ENCODE results near the gene ADGRD2.

GRCh38 chr9:124527781-124528180 lies 77.5 kb downstream of the ADGRD2 start:
- TF ChIP-seq TAF1 (conservative IDR thresholded peaks at IDR 0.05) (no peak), SP1 (IDR thresholded peaks at IDR 0.05) (no peak), GABPA (IDR thresholded peaks at IDR 0.05 in 1 of 2, conservative IDR thresholded peaks at IDR 0.05 in 1 of 2) (no peak), EGR1 (IDR thresholded peaks at IDR 0.05; ENCODE audit: low read depth in 2 of 2) (no peak), RAD21 (IDR thresholded peaks at IDR 0.05) (no peak), FOXA1 (IDR thresholded peaks at IDR 0.05) (no peak), YY1 (IDR thresholded peaks at IDR 0.05) (no peak), JUND (IDR thresholded peaks at IDR 0.05) (no peak), RXRA (IDR thresholded peaks at IDR 0.05) (no peak), REST (IDR thresholded peaks at IDR 0.05) (no peak)
- TF ChIP-seq, protein P1, sequence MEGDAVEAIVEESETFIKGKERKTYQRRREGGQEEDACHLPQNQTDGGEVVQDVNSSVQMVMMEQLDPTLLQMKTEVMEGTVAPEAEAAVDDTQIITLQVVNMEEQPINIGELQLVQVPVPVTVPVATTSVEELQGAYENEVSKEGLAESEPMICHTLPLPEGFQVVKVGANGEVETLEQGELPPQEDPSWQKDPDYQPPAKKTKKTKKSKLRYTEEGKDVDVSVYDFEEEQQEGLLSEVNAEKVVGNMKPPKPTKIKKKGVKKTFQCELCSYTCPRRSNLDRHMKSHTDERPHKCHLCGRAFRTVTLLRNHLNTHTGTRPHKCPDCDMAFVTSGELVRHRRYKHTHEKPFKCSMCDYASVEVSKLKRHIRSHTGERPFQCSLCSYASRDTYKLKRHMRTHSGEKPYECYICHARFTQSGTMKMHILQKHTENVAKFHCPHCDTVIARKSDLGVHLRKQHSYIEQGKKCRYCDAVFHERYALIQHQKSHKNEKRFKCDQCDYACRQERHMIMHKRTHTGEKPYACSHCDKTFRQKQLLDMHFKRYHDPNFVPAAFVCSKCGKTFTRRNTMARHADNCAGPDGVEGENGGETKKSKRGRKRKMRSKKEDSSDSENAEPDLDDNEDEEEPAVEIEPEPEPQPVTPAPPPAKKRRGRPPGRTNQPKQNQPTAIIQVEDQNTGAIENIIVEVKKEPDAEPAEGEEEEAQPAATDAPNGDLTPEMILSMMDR (IDR thresholded peaks at IDR 0.05; ENCODE audit: low read depth, low read length, missing input control), result no peak
